H9 (cell line): ENCODE results near the gene ZSWIM1. TPM values are rescaled to one million over a fixed set of nuclear protein-coding genes. Genes with fewer than 3 reads are reported as not detected.
A peak's percentile ranks its signal among the peaks of the same experiment; 100 is the strongest.

Experiments
- DNase-seq: peaks from one replicate; pipeline ENCODE4 v3.0.0-alpha.2; 2017
- H2AFZ ChIP-seq: one replicate; pipeline ENCODE4 v1.6.1; 2013; ENCODE audit warnings: mild to moderate bottlenecking, low read length, control low read depth, moderate library complexity
- H2AK5ac ChIP-seq: 2 replicates; pipeline ENCODE4 v1.6.1; 2013; ENCODE audit warnings: low read length, control low read depth, mixed read lengths; ENCODE audit not compliant: insufficient read length
- H2BK120ac ChIP-seq: one replicate; pipeline ENCODE4 v1.6.1; 2013; ENCODE audit warnings: low read depth, mild to moderate bottlenecking, low read length, control low read depth, inconsistent platforms; ENCODE audit not compliant: poor library complexity, severe bottlenecking
- H2BK12ac ChIP-seq: 2 replicates; pipeline ENCODE4 v1.6.1; 2013; ENCODE audit warnings: low read length, control low read depth, mixed read lengths, low read depth; ENCODE audit not compliant: insufficient read length
- H2BK15ac ChIP-seq: 2 replicates; pipeline ENCODE4 v1.6.1; 2013; ENCODE audit warnings: low read depth, low read length, control low read depth
- H2BK20ac ChIP-seq: one replicate; pipeline ENCODE4 v1.6.1; 2013; ENCODE audit warnings: low read depth, mild to moderate bottlenecking, low read length, control low read depth, inconsistent platforms; ENCODE audit not compliant: poor library complexity, severe bottlenecking
- H2BK5ac ChIP-seq: 2 replicates; pipeline ENCODE4 v1.6.1; 2013; ENCODE audit warnings: low read length, control low read depth, mixed read lengths; ENCODE audit not compliant: insufficient read length
- H3K14ac ChIP-seq: 2 replicates; pipeline ENCODE4 v1.6.1; 2013; ENCODE audit warnings: low read length, control low read depth; ENCODE audit not compliant: insufficient read depth
- H3K18ac ChIP-seq: 2 replicates; pipeline ENCODE4 v1.6.1; 2013; ENCODE audit warnings: low read depth, mild to moderate bottlenecking, mixed read lengths, low read length, control low read depth; ENCODE audit not compliant: insufficient read length
- H3K23ac ChIP-seq: 2 replicates; pipeline ENCODE4 v1.6.1; 2013; ENCODE audit warnings: low read length, control low read depth, mixed read lengths, low read depth; ENCODE audit not compliant: insufficient read length
- H3K23me2 ChIP-seq: 2 replicates; pipeline ENCODE4 v1.6.1; 2013; ENCODE audit warnings: low read depth, mild to moderate bottlenecking, mixed read lengths, low read length, control low read depth; ENCODE audit not compliant: insufficient read length, poor library complexity, severe bottlenecking
- H3K27ac ChIP-seq: 2 replicates; pipeline ENCODE4 v1.5.1; 2013; ENCODE audit warnings: low read length, control low read depth, mixed read lengths, low read depth; ENCODE audit not compliant: insufficient read length
- H3K27me3 ChIP-seq: 2 replicates; pipeline ENCODE4 v1.6.1; 2013; ENCODE audit warnings: low read length, control low read depth, inconsistent platforms; ENCODE audit not compliant: insufficient read depth
- H3K4ac ChIP-seq: 2 replicates; pipeline ENCODE4 v1.6.1; 2013; ENCODE audit warnings: low read depth, mild to moderate bottlenecking, control low read depth, inconsistent platforms, low read length, moderate library complexity
- H3K4me1 ChIP-seq: 2 replicates; pipeline ENCODE4 v1.6.1; 2013; ENCODE audit warnings: low read length, control low read depth, inconsistent platforms; ENCODE audit not compliant: insufficient read depth
- H3K4me2 ChIP-seq: 2 replicates; pipeline ENCODE4 v1.6.1; 2013; ENCODE audit warnings: low read length, control low read depth, mixed read lengths; ENCODE audit not compliant: insufficient read length, insufficient read depth
- H3K56ac ChIP-seq: 2 replicates; pipeline ENCODE4 v1.6.1; 2013; ENCODE audit warnings: low read depth, mild to moderate bottlenecking, mixed read lengths, low read length, control low read depth; ENCODE audit not compliant: insufficient read length
- H3K79me1 ChIP-seq: 2 replicates; pipeline ENCODE4 v1.6.1; 2013; ENCODE audit warnings: low read depth, mild to moderate bottlenecking, moderate library complexity, low read length, control low read depth, inconsistent platforms; ENCODE audit not compliant: insufficient read depth, poor library complexity, severe bottlenecking
- H3K79me2 ChIP-seq: 2 replicates; pipeline ENCODE4 v1.6.1; 2013; ENCODE audit warnings: low read length, control low read depth, inconsistent platforms; ENCODE audit not compliant: insufficient read depth
- H3K9ac ChIP-seq: 2 replicates; pipeline ENCODE4 v1.6.1; 2013; ENCODE audit warnings: low read length, control low read depth, mixed read lengths; ENCODE audit not compliant: insufficient read length; ENCODE audit errors: extremely low read depth
- H3K9me3 ChIP-seq: one replicate; pipeline ENCODE4 v1.6.1; 2013; ENCODE audit warnings: low read depth, low read length, inconsistent platforms; ENCODE audit not compliant: control insufficient read depth
- H3T11ph ChIP-seq: one replicate; pipeline ENCODE4 v1.6.1; 2013; ENCODE audit warnings: mild to moderate bottlenecking, low read length, control low read depth, inconsistent platforms
- H4K20me1 ChIP-seq: one replicate; pipeline ENCODE4 v1.6.1; 2013; ENCODE audit not compliant: control insufficient read depth, insufficient read length, insufficient read depth
- H4K5ac ChIP-seq: 2 replicates; pipeline ENCODE4 v1.6.1; 2013; ENCODE audit warnings: low read depth, mild to moderate bottlenecking, mixed read lengths, low read length, control low read depth; ENCODE audit not compliant: insufficient read length
- H4K8ac ChIP-seq: replicated peaks from 2 replicates; pipeline ENCODE4 v1.6.1; 2013; ENCODE audit warnings: low read length, control low read depth, mixed read lengths, low read depth; ENCODE audit not compliant: insufficient read length
- H4K91ac ChIP-seq: 2 replicates; pipeline ENCODE4 v1.6.1; 2013; ENCODE audit warnings: low read depth, mild to moderate bottlenecking, moderate library complexity, mixed read lengths, low read length, control low read depth; ENCODE audit not compliant: insufficient read length
- H3K27ac Mint-ChIP-seq, 3 experiments: 2 replicates in 2 of 3; 3 replicates in 1 of 3; pipeline ENCODE4 v1.8.0; 2020 to 2021; ENCODE audit warnings: mixed read lengths in 3 of 3, mild to moderate bottlenecking in 1 of 3, moderate library complexity in 1 of 3
- H3K27me3 Mint-ChIP-seq: 2 replicates; pipeline ENCODE4 v1.8.0; 2021; ENCODE audit warnings: low read depth, mild to moderate bottlenecking, moderate library complexity, mixed read lengths
- H3K36me3 Mint-ChIP-seq, 3 experiments: 2 replicates in 2 of 3; 3 replicates in 1 of 3; pipeline ENCODE4 v1.8.0; 2020 to 2021; ENCODE audit warnings: low read depth in 3 of 3, mixed read lengths in 3 of 3; ENCODE audit not compliant: insufficient read depth in 1 of 3
- H3K4me1 Mint-ChIP-seq, 2 experiments: 2 replicates each; pipeline ENCODE4 v1.8.0; 2020; ENCODE audit warnings: mixed read lengths in 2 of 2
- H3K4me3 Mint-ChIP-seq, 2 experiments: 2 replicates in 1 of 2; 3 replicates in 1 of 2; pipeline ENCODE4 v1.8.0; 2020 to 2021; ENCODE audit warnings: mild to moderate bottlenecking in 2 of 2, mixed read lengths in 2 of 2, moderate library complexity in 1 of 2
- H3K9me3 Mint-ChIP-seq, 2 experiments: 2 replicates in 1 of 2; 3 replicates in 1 of 2; pipeline ENCODE4 v1.8.0; 2020; ENCODE audit warnings: mild to moderate bottlenecking in 2 of 2, mixed read lengths in 2 of 2, moderate library complexity in 1 of 2
- CTCF ChIP-seq: fragments of 200-600 bp; sonication (generic); conservative IDR thresholded peaks from 3 replicates; pipeline ENCODE4 v1.8.0; 2021; ENCODE audit warnings: antibody characterized with exemption, mild to moderate bottlenecking
- WGBS: extraction: QIAGEN DNeasy Blood & Tissue Kit; methylation state at CpG from one replicate; pipeline ENCODE4 v1.1.7; 2013; ENCODE audit warnings: missing lambda C conversion rate, low lambda C conversion rate, mixed read lengths; ENCODE audit not compliant: insufficient read length; ENCODE audit errors: extremely low coverage; 5-methylcytosine and 5-hydroxymethylcytosine counted together
- total RNA-seq: library from RNA; stranded (reverse); gene quantifications from 2 replicates; pipeline ENCODE4 v1.2.1, GENCODE V29; 2021

ZSWIM1 gene
- total RNA-seq, 1 experiment from 2014 or later, result 13.0 TPM

DNA sequence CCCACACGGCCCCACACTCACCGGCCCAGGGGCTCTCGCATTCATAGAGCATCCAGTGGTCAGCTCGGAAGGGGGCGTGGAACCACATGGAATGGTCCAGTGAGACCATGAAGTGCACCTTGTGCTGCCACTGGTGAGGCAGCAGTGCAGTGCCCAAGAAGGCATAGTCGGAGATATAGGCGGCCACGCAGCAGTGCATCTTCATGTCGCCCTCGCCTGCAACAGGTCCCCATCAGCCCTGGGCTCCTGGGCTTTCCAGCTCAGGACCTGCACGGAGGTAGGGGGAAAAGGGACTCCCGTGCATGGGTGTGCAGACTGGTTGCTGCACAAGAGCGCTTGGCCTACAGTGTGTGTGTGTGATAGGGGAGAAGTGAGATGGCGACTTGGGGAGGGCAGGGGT lies 37.5 kb upstream of the ZSWIM1 start:
- no peak overlapping the region for H2BK12ac ChIP-seq
- Mint-ChIP-seq H3K9me3 (no peaks in the 10 kb centered on the region), H3K27ac (0 out of 7 replicates have a peak overlapping the region, but pooled peaks of 1 of the 3 experiments have one; percentile 45), H3K4me3 (no peak overlapping the region), H3K27me3 (no peaks in the 10 kb centered on the region), H3K36me3 (peaks cover 5 to 55% (median 42%) of the 10 kb centered on the region in 3 experiments), H3K4me1 (no peaks in the 10 kb centered on the region)
- no peaks in the 10 kb centered on the region for H3K4me1 ChIP-seq
- no peak overlapping the region for H3K56ac ChIP-seq
- H4K20me1 ChIP-seq, result no peaks in the 10 kb centered on the region
- H4K5ac ChIP-seq, result no peak overlapping the region
- no peak overlapping the region for H3K27ac ChIP-seq
- no peak overlapping the region for H3K4ac ChIP-seq
- no peak overlapping the region for H4K8ac ChIP-seq
- no peak overlapping the region for H3T11ph ChIP-seq
- H2BK5ac ChIP-seq, result no peak overlapping the region
- WGBS, result no CpG with 5 or more reads among the region's 14 CpGs
- H3K14ac ChIP-seq, result no peak overlapping the region
- no peaks in the 10 kb centered on the region for H3K9me3 ChIP-seq
- no peaks in the 10 kb centered on the region for H3K79me2 ChIP-seq
- no peak overlapping the region for H3K9ac ChIP-seq
- H2AK5ac ChIP-seq, result no peak overlapping the region
- H2AFZ ChIP-seq, result no peak overlapping the region
- H3K23me2 ChIP-seq, result peaks cover 3% of the 10 kb centered on the region
- no peak for TF ChIP-seq CTCF
- H2BK20ac ChIP-seq, result no peak overlapping the region
- no peak overlapping the region for H4K91ac ChIP-seq
- no peaks in the 10 kb centered on the region for H3K79me1 ChIP-seq
- no peak overlapping the region for H3K18ac ChIP-seq
- H3K23ac ChIP-seq, result no peak overlapping the region
- H2BK120ac ChIP-seq, result no peak overlapping the region
- no peak overlapping the region for H3K4me2 ChIP-seq
- H2BK15ac ChIP-seq, result no peak overlapping the region
- DNase-seq, result no peak
- H3K27me3 ChIP-seq, result no peaks in the 10 kb centered on the region
